Measurements from ENCODE around the gene AKT1.
"Not testable (repeated sequence)": the region's sequence is repeated elsewhere in the genome, so short reads cannot be mapped to it uniquely, and the experiment has no call there.

The AKT1 gene

DNA sequence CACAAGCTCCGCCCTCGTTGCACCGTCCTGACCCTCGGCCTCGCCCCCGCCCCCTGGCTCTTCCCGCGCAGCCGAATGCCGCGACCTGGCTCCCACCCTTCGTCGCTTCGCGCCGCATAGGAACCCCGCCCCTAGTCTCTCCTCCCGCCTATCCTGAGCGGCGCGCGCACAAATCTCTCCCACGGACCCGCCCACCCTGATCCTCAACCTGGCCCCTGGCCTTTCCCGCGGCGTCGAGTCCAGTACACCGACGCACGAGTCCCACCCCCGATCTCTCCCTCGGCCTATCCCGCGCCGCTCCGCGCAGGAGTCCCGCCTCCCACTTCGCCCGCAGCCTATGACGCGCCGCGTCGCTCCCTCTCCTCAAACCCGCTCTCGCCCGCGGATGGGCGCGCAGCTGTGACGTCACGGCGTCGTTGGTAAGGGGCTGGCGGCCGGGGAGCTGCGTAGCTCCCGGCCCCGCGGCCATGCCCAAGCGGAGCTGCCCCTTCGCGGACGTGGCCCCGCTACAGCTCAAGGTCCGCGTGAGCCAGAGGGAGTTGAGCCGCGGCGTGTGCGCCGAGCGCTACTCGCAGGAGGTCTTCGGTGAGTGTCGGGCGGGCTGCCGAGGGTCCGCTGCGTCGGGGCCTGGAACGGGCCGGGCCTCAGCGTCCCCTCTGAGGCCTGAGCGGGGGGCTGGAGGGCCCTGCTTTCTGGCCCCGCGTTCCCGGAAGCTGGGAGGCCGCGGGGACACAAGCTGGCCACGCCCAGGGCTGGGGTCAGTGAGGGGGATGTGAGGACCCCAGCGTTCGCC, 42.6 kb downstream of the AKT1 start, which contains the start of gene SIVA1:
Gene SIVA1, plus strand, starts transcription at position 413 of the 793 bp plus-strand sequence. Its CDS starts 55 bp downstream, at position 468.
- ChIA-PET POLR2A (interaction anchor here (0.7 to 1.4 kb wide), 5 partner anchors 16 to 120 kb away, joined by 3 to 5 read pairs (median 3); no protein-coding TSS in a partner anchor), CTCF (interaction anchor here (0.7 to 14.3 kb wide), 6 partner anchors 10 to 305 kb away, joined by 3 to 136 read pairs (median 6); no protein-coding TSS in a partner anchor)
- TF ChIP-seq, protein P1, sequence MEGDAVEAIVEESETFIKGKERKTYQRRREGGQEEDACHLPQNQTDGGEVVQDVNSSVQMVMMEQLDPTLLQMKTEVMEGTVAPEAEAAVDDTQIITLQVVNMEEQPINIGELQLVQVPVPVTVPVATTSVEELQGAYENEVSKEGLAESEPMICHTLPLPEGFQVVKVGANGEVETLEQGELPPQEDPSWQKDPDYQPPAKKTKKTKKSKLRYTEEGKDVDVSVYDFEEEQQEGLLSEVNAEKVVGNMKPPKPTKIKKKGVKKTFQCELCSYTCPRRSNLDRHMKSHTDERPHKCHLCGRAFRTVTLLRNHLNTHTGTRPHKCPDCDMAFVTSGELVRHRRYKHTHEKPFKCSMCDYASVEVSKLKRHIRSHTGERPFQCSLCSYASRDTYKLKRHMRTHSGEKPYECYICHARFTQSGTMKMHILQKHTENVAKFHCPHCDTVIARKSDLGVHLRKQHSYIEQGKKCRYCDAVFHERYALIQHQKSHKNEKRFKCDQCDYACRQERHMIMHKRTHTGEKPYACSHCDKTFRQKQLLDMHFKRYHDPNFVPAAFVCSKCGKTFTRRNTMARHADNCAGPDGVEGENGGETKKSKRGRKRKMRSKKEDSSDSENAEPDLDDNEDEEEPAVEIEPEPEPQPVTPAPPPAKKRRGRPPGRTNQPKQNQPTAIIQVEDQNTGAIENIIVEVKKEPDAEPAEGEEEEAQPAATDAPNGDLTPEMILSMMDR (IDR thresholded peaks at IDR 0.05; ENCODE audit: control extremely low read depth, extremely low read depth, low read depth, missing control alignments): no peak

DNA sequence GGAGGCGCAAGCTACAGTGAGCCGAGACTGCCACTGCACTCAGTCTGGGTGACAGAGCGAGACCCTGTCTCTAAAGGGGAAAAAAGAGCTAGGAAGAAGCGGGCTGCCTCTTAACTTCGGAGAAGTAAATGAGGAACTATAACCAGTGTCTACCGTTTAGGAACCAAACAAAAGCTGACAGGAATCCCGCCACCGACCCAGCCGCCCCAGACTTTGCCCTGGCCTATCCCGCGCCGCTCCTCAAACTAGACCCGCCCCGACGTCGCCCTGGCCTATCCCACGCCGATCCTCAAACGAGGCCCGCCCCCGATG, 43.2 kb downstream of the AKT1 start:
- TF ChIP-seq, protein P1 (IDR thresholded peaks at IDR 0.05; ENCODE audit: control extremely low read depth, extremely low read depth, low read depth, missing control alignments): no peak
- CTCF ChIA-PET: interaction anchor here (0.7 to 14.3 kb wide), 6 partner anchors 10 to 305 kb away, joined by 3 to 136 read pairs (median 6); no protein-coding TSS in a partner anchor
- POLR2A ChIA-PET: interaction anchor here (0.7 to 1.4 kb wide), 5 partner anchors 16 to 121 kb away, joined by 3 to 5 read pairs (median 3); no protein-coding TSS in a partner anchor
- no peak for DNase-seq (ENCODE audit: extremely low spot score)

More for the DNA sequence above, 42.6 kb downstream of the AKT1 start, which contains the start of gene SIVA1:
- DNase-seq (ENCODE audit: extremely low spot score): peak; percentile 100

DNA sequence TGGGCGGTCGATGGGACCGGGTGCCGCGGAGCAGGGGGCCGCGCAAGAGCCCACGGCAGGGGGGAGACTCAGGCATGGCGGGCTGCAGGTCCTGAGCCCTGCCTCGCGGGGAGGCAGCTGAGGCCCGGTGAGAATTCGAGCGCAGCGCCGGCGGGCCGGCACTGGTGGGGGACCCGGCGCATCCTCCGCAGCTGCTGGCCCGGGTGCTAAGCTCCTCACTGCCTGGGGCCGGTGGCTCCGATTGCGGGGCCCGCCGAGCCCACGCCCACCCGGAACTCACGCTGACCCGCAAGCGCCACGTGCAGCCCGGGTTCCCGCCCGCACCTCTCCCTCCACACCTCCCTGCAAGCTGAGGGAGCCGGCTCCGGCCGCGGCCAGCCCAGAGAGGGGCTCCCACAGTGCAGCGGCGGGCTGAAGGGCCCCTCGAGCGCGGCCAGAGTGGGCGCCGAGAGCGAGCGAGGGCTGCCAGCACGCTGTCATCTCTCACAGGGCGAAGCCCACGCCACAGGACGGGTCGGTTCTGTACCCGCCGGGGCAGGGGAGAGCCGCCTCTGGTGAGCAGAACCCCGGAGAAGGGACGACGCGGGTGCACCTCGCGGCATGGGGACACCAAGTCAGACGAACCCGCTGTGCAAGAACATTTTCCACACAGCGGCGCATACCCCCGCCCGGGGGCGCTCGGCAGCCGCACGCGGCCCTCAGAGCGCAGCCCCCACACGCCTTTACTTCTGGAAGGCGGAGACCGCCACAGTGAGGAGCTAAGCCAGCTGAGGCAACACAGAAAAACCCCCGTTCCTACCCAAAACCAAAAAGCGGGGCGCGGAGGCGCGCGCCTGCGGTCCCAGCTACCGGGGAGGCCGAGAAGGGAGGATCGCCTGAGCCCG, 43.8 kb downstream of the AKT1 start:
- DNase-seq (ENCODE audit: extremely low spot score): no peak
- CTCF ChIA-PET: interaction anchor here (0.7 to 14.3 kb wide), 7 partner anchors 9 to 74 kb away, joined by 3 to 136 read pairs (median 7); no protein-coding TSS in a partner anchor
- TF ChIP-seq, protein P1 (IDR thresholded peaks at IDR 0.05; ENCODE audit: control extremely low read depth, extremely low read depth, low read depth, missing control alignments): no peak
- POLR2A ChIA-PET: interaction anchor here (0.6 to 1.4 kb wide), 4 partner anchors 17 to 1320 kb away, joined by 3 to 10 read pairs (median 4); no protein-coding TSS in a partner anchor

DNA sequence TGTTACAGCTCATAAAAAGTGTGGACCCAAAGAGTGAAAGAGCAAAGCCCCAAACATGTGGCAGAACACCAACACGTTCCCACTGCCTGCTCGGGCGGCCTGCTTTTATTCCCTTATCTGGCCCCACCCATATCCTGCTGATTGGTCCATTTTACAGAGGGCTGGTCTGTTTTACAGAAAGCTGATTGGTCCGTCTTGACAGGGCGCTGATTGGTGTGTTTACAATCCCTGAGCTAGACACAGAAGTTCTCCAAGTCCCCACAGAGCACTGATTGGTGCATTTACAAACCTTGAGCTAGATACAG, 44.8 kb downstream of the AKT1 start:
- ChIA-PET CTCF (interaction anchor here (1.1 to 14.3 kb wide), 3 partner anchors 17 to 70 kb away, joined by 3 to 136 read pairs (median 10); no protein-coding TSS in a partner anchor), POLR2A (interaction anchor here (0.5 to 0.6 kb wide), 2 partner anchors 9 to 673 kb away, joined by 5 to 6 read pairs; no protein-coding TSS in a partner anchor)
- DNase-seq (ENCODE audit: extremely low spot score): not testable (repeated sequence)

DNA sequence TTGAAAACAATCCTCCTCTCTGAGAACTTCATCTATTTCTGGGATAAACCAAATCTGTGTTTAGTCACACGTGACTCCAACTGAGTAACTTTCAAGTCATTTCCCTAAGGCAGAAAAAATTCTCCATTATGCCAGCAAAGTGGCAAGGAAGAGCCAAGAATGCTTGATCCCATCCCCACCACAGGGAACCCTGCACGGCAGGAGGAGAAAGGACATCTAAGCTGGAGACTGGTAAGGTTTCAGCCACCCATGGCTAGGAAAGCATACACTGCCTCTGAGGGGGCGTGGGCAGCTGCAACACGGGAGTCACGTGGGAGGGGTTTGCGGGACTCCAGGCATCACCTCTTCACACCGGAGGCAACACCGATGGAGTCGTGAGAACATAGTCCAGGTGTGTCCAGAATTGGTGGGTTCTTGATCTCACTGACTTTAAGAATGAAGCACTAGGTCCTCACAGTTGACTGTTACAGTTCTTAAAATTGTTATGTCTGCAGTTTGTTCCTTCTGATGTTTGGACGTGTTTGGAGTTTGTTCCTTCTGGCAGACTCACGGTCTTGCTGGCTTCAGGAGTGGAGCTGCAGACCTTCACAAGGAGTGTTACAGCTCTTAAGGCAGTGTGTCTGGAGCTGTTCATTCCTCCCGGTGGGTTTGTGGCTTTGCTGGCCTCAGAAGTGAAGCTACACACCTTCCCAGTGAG, 45.3 kb downstream of the AKT1 start:
- DNase-seq (ENCODE audit: extremely low spot score): no peak
- TF ChIP-seq, protein P1 (IDR thresholded peaks at IDR 0.05; ENCODE audit: control extremely low read depth, extremely low read depth, low read depth, missing control alignments): no peak
- ChIA-PET CTCF (interaction anchor here (1.1 to 14.3 kb wide), 3 partner anchors 17 to 69 kb away, joined by 3 to 136 read pairs (median 10); no protein-coding TSS in a partner anchor), POLR2A (no interaction called here)

DNA sequence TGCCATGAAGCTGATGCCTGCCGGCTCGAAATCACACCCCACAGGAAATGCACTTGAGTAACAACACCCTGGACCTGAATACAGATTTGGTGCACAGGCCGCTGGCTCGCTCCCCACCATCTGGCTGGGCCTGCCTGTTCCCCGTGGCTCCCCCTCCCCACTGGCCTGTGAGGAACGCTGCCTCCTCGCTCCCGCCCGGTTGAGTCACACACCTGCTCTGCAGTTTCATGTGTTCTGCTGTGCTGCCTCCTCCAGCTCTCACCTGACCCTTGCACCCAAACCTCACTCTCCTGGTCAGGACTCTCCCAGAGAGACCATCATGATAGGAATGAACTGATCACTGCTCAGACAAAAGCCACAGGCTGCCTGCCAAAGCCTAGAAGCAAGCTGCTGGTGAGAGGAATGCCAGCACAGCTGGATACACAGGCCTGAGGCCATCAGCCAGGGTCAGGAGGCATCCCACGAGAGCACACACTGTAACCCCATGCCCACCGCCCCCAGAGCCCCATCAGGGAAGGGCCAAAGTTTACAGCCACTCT, 46.4 kb downstream of the AKT1 start:
- POLR2A ChIA-PET: no interaction called here

More for the DNA sequence above, 46.4 kb downstream of the AKT1 start:
- TF ChIP-seq, protein P1 (IDR thresholded peaks at IDR 0.05; ENCODE audit: control extremely low read depth, extremely low read depth, low read depth, missing control alignments): no peak
- CTCF ChIA-PET: interaction anchor here (2.6 to 14.3 kb wide), 2 partner anchors 18 to 40 kb away, joined by 10 to 136 read pairs; no protein-coding TSS in a partner anchor
- no peak for DNase-seq (ENCODE audit: extremely low spot score)

Data from GM10248 (cell line).